Stimulated activated CD8-positive, alpha-beta memory T cell treated with anti-CD3 and anti-CD28 coated beads, Interleukin-4, amount 100 ng/mL, for 24 hours (primary cell): Measurements from ENCODE around the gene RPL37.
"Not testable (repeated sequence)": the region's sequence is repeated elsewhere in the genome, so short reads cannot be mapped to it uniquely, and the experiment has no call there.

Source experiments
- DNase-seq: peaks from one replicate; pipeline ENCODE4 v3.0.0-alpha.2; 2020; ENCODE audit warnings: low read depth

RPL37 gene

DNA sequence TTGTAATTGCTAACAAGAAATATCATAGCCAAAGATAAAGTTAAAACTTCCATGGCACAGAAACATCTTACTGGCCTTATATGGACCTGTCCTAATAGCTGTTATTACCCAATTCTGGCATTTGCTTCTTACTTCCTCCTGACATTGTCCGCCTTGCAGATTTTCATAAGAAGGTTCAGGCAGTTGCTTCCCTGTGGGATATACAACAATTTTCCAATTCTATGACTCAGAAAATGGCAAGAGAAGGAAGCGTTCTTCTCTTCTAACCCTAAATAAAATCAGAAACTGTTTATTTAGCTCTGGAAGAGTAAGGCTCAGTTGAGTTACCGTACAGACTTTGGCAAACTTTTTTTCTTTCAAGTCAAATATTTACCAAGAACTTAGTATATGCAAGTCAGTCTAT, 38.5 kb downstream of the RPL37 start:
- DNase-seq = no peak

GRCh38 chr5:40794877-40795276, 40.1 kb downstream of the RPL37 start:
- not testable (repeated sequence) for DNase-seq

- DNase-seq = not testable (repeated sequence)
These were observed 40.7 kb downstream of the RPL37 start for GRCh38 chr5:40794340-40794739.

GRCh38 chr5:40792691-40793090, 42.3 kb downstream of the RPL37 start:
- DNase-seq = not testable (repeated sequence)

DNA sequence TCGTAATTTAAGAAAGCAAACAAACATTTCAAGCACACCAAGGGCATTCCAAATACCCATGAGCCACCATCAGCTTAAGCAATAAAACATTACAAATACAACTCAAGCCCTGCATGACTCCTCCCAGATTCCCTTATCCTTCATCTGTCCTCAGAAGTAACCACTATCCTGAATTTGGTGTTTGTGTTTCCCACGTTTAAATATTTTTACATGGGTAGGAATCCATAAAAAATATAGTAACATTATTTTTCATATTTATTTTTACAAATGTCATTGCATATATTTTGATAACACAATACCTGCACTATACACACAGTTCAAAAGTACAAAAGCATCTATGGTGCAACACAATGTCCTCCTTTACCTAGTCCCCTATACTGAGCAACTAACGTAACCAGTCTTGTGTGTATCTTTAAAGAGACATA, 43.3 kb downstream of the RPL37 start:
- DNase-seq = no peak

GRCh38 chr5:40790947-40791593, 44.0 kb downstream of the RPL37 start:
- DNase-seq = no peak

DNA sequence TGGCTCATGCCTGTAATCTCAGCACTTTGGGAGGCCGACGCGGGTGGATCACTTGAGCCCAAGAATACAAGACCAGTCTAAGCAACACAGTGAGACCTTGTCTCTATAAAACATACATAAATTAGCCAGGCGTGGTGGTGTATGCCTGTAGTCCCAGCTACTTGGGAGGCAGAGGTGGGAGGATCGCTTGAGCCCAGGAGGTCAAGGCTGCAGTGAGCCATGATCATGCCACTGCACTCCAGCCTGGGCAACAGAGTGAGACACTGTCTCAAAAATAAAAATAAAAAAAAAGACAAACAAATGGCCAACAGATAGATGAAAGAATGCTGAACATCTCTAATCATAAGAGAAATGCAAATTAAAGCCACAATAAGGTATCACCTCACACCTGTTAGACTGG, 46.1 kb downstream of the RPL37 start:
- DNase-seq = not testable (repeated sequence)

DNA sequence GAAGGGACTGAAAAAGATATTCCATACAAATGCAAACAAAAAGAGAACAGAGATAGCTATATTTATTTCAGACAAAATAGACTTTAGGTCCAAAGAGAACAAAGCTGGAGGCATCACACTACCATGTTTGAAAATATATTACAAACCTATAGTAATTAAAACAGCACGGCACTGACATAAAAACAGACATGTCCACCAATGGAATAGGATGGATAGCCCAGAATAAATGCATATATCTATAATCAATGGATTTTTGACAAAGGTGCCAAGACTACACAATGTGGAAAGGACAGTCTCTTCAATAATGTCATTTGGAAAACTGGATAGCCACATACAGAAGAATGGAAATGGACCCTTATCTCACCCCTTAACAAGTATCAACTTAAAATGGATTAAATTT, 47.0 kb downstream of the RPL37 start:
- DNase-seq = no peak

DNA sequence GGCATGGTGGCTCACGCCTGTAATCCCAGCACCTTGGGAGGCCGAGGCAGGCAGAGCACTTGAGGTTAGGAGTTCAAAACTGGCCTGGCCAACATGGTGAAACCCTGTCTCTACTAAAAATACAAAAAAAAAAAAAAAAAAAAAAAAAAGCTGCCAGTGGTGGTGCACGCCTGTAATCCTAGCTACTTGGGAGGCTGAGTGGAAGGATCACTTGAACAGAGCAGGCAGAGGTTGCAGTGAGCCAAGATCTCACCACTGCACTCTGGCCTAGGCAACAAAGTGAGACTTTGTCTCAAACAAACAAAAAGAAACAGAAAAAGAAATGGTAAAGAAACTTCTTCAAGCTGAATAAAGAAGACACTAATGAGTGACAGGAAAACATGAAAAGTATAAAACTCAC, 48.4 kb downstream of the RPL37 start:
- DNase-seq = not testable (repeated sequence)

DNA sequence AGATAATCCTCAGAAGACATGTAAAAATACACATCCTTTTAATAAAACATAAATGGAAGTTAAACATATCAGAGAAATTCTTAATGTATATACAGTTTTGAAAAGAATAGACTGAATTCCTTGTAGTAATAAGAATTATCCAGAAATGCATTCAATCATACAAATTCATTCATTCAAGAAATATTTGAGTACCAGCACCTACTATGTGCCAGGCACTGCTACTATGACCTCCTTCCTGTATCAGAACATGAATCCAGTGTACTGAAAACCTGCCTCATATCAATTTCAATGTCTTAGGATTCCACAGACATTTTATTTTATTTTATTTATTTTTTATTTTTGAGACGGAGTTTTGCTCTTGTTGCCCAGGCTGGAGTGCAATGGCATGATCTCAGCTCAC, 50.1 kb downstream of the RPL37 start:
- DNase-seq = no peak

GRCh38 chr5:40784027-40784653, 50.9 kb downstream of the RPL37 start:
- no peak for DNase-seq

DNA sequence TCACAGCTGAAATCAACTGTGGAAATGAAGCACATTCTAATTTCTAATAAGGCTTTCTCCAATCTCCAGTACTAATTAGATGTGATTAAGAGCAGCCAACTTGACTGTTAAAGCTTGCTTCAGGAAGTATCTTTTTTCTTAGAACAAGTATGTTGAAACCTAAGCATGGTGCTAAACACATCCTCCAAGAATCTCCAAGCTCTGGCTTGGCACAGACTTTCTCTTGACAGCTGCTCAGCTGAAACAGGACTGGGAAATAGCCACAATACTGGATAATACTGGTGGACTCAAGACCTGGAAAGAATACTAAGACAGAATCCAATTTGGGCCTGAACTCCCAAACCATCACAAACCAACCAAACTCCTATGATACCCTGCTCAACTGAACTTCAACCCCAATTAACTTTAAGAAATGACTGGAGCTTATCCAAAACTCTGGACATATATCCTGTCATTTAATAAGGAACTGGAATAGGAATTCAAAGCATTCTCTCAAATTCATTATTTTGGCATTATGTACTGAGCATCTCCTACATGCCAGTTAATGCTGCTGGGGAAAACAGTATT, 53.1 kb downstream of the RPL37 start:
- DNase-seq = no peak

DNA sequence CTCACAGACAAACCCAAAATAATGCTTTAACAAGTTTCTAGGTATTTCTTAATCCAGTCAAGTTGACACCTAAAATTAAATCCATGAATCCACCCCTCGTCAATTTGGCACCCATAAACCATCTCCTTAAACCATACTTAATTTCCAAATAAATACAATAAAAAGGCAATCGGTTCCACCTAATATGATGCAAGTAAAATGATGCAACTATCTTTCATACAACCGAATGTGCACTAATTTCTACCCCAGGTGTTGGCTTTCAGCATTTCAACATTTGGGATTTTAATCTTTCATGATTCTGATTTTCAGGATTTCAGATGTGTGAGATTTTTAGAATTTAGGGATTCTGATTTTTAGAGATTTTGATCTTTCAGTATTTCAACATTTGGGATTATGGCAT, 54.2 kb downstream of the RPL37 start:
- DNase-seq = no peak

- no peak for DNase-seq
These were observed 54.8 kb downstream of the RPL37 start for GRCh38 chr5:40780199-40780598.

DNA sequence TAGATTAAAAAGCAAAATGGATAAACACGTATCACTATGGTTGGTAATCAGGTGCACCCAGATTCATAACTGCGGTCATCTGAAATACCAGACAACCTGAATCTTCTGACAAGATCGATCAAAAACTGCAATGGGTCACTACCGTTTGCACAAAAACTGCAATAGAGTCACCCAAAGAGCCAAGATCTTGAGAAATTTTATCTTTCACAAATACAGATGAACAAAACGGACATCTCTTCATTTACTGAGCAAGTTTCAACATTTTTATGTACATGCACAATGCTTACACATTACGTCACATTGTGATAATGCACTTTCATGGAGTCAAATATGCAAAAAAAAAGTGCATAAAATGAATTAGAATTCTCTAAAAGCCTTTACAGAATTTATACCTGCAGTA, 55.5 kb downstream of the RPL37 start:
- DNase-seq = no peak

DNA sequence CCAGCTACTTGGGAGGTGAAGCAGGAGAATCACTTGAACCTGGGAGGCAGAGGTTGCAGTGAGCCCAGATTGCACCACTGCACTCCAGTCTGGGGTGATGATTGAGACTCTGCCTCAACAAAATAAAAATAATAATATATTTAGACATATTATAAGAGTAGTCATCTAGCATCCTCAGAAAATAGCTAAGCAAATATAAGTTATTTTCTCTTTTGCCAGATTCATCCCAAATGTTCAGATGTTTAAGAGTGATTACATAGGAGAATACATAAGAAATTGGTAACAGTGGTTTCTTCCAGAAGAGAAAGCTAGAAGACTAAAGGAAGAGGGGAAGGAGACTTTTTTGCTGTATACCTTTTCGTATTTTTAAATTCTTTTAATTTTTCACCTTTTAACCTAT, 56.9 kb downstream of the RPL37 start:
- DNase-seq = no peak

DNA sequence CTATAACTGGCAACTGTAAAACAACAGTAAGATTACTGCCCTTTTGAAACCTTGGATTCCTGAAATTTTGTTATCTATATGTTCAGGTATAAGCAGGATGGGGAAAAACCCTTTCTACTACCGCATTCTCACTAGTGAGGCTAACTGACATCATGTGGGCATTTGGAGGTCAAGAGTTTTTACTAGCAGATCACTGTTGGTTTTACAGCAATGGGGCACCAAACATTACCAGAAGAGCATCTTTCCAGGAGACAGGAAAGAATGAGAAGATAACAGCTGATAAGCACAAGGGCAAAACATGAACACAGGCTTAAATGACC, 58.4 kb downstream of the RPL37 start:
- no peak for DNase-seq

GRCh38 chr5:40775846-40776657, 59.0 kb downstream of the RPL37 start:
- no peak for DNase-seq
